HepG2 (cell line): ENCODE results near the gene NEDD8. TPM values are rescaled to one million over a fixed set of nuclear protein-coding genes. Genes with fewer than 3 reads are reported as not detected.

Experiments
- BCL3 ChIP-seq: sonication (generic); formaldehyde crosslinking; IDR thresholded peaks from 2 replicates; pipeline ENCODE4 v1.5.1; 2020; ENCODE audit warnings: mild to moderate bottlenecking, missing genetic modification reagents, moderate library complexity
- CENPBD1 ChIP-seq: sonication (generic); formaldehyde crosslinking; IDR thresholded peaks from 2 replicates; pipeline ENCODE4 v1.8.0; 2022; ENCODE audit warnings: missing genetic modification reagents, low read depth, mild to moderate bottlenecking, borderline replicate concordance
- HMG20A ChIP-seq: IDR thresholded peaks from 2 replicates; pipeline ENCODE4 v1.6.1; 2016; ENCODE audit warnings: borderline replicate concordance
- IKZF1 ChIP-seq: fragments of 450-650 bp; IDR thresholded peaks from 2 replicates; pipeline ENCODE4 v1.7.1; 2016
- MAFK ChIP-seq, 2 experiments: IDR thresholded peaks in 1 of 2; conservative IDR thresholded peaks in 1 of 2; 2 replicates each; pipeline ENCODE4 v1.6.1; 2011; ENCODE audit warnings: improper control_type of control experiment in 2 of 2, low read length in 2 of 2
- MBNL3 ChIP-seq: fragments of 250-450 bp; sonication (Bioruptor Pico); conservative IDR thresholded peaks from 2 replicates; pipeline ENCODE4 v1.8.0; 2022; ENCODE audit warnings: mild to moderate bottlenecking, inconsistent platforms
- MTA3 ChIP-seq: sonication (generic); formaldehyde crosslinking; IDR thresholded peaks from 2 replicates; pipeline ENCODE4 v1.4.0; 2020; ENCODE audit warnings: missing genetic modification reagents
- NFRKB ChIP-seq: fragments of 450-650 bp; IDR thresholded peaks from 2 replicates; pipeline ENCODE4 v1.6.1; 2017
- PHF21A ChIP-seq: sonication (generic); formaldehyde crosslinking; IDR thresholded peaks from 2 replicates; pipeline ENCODE4 v1.5.0; 2020; ENCODE audit warnings: mild to moderate bottlenecking, missing genetic modification reagents
- SNAPC4 ChIP-seq: sonication (generic); formaldehyde crosslinking; IDR thresholded peaks from 2 replicates; pipeline ENCODE4 v1.4.0; 2020; ENCODE audit warnings: mild to moderate bottlenecking, missing genetic modification reagents
- SRSF9 ChIP-seq: fragments of 200-400 bp; formaldehyde crosslinking; IDR thresholded peaks from 2 replicates; pipeline ENCODE4 v1.6.1; 2018; ENCODE audit warnings: borderline replicate concordance, mild to moderate bottlenecking, low read depth, low read length; ENCODE audit not compliant: insufficient read depth, poor library complexity, severe bottlenecking
- SUZ12 ChIP-seq: fragments of 150-350 bp; IDR thresholded peaks from 2 replicates; pipeline ENCODE4 v1.6.1; 2014; ENCODE audit warnings: low read depth, low read length
- TRAFD1 ChIP-seq: sonication (generic); formaldehyde crosslinking; IDR thresholded peaks from 2 replicates; pipeline ENCODE4 v1.5.1; 2020; ENCODE audit warnings: missing genetic modification reagents, mild to moderate bottlenecking, borderline replicate concordance
- ZBTB43 ChIP-seq: sonication (generic); formaldehyde crosslinking; conservative IDR thresholded peaks from 2 replicates; pipeline ENCODE4 v1.4.0; 2020; ENCODE audit warnings: missing genetic modification reagents
- ZNF12 ChIP-seq: sonication (generic); formaldehyde crosslinking; IDR thresholded peaks from 2 replicates; pipeline ENCODE4 v1.5.0; 2020; ENCODE audit warnings: missing genetic modification reagents
- ZNF841 ChIP-seq: sonication (generic); formaldehyde crosslinking; IDR thresholded peaks from 2 replicates; pipeline ENCODE4 v1.8.1; 2023; ENCODE audit warnings: missing genetic modification reagents, borderline replicate concordance
- polyA plus RNA-seq, 8 experiments: library from polyadenylated mRNA; depleted of rRNA in 3 of 8; stranded (reverse) in 7 of 8; unstranded in 1 of 8; fragments of >200 nt; fragmentation: Illumina TruSeq in 4 of 8; extraction: Trizol in 4 of 8; gene quantifications; 2 replicates each; pipeline versions ENCODE4 v1.2.1 to v1.2.3, GENCODE V29; 2011 to 2016; ENCODE audit warnings: low read depth in 4 of 8, missing spikeins in 1 of 8, mixed read lengths in 1 of 8; ENCODE audit not compliant: insufficient read depth in 1 of 8
- total RNA-seq, 5 experiments: library from RNA; depleted of rRNA; stranded (reverse); fragments of >200 nt; fragmentation: Illumina TruSeq; extraction: Trizol; gene quantifications; 2 replicates each; pipeline ENCODE4 v1.2.3, GENCODE V29; 2016; ENCODE audit warnings: low read depth in 1 of 5

Gene NEDD8
- total and polyA plus RNA-seq, 2 of the 13 experiments (the other 11 are each of a cell fraction or from before 2014, with no cell fraction given) = 535 to 713 TPM

GRCh38 chr14:24195186-24196070 lies 36.7 kb downstream of the NEDD8 start, which contains the start of gene TM9SF1 (continued):
- TF ChIP-seq TRAFD1 (peak; percentile 99), SNAPC4 (peak; percentile 91), IKZF1 (no peak), CENPBD1 (no peak), HMG20A (CRISPR knock-in tag) (0 out of 2 replicates have a peak, but pooled peaks have one; percentile 32), MBNL3 (CRISPR knock-in tag) (no peak), PHF21A (CRISPR knock-in tag) (no peak), MTA3 (no peak; the same call in 1 of the 2 replicates), MAFK (conservative IDR thresholded peaks at IDR 0.05 in 1 of 2, IDR thresholded peaks at IDR 0.05 in 1 of 2; ENCODE audit: low read length in 2 of 2) (no peak), NFRKB (no peak), ZBTB43 (CRISPR knock-in tag) (peak; percentile 81), BCL3 (CRISPR knock-in tag) (peak; percentile 99), ZNF12 (peak; percentile 77), SUZ12 (no peak), ZNF841 (CRISPR knock-in tag) (no peak), SRSF9 (no peak)
